ENCODE data around the gene MYH1.
"Not testable (repeated sequence)": the region's sequence is repeated elsewhere in the genome, so short reads cannot be mapped to it uniquely, and the experiment has no call there.

The MYH1 gene

GRCh38 chr17:10518271-10519037 lies at the start of gene MYH1:
MYH1 (minus strand) TSS chr17:10518542; CDS start chr17:10516642, 1,900 bp downstream.
- Histone ChIP-seq H3K4me1 (no peaks in the 10 kb centered on the region), H3K27ac (no peak within 1 kb of the TSS), H3K9me3 (replicated peaks in 1 of 11) (no peaks in the 10 kb centered on the region), H3K4me2 (no peak within 1 kb of the TSS), H3K9ac (no peak within 1 kb of the TSS), H3K4me3 (no peak within 1 kb of the TSS), H3K27me3 (no peaks in the 10 kb centered on the region), H4K20me1 (no peaks in the 10 kb centered on the region), H3K36me3 (no peaks in the 10 kb centered on the region)
- TF ChIP-seq Cebpa-rat (IDR thresholded peaks at IDR 0.05) = no peak

GRCh38 chr17:10563991-10564660 lies 45.8 kb upstream of the MYH1 start:
- Histone ChIP-seq H3K4me3 (no peak overlapping the region), H3K4me1 (no peaks in the 10 kb centered on the region), H4K20me1 (no peaks in the 10 kb centered on the region), H3K36me3 (no peaks in the 10 kb centered on the region), H3K9me3 (replicated peaks in 1 of 11) (no peaks in the 10 kb centered on the region), H3K9ac (no peak overlapping the region), H3K4me2 (no peak overlapping the region), H3K27ac (no peak overlapping the region), H3K27me3 (no peaks in the 10 kb centered on the region)
- no peak for TF ChIP-seq Cebpa-rat (IDR thresholded peaks at IDR 0.05)

GRCh38 chr17:10558049-10558448 lies 39.7 kb upstream of the MYH1 start:
- Histone ChIP-seq H3K27ac (no peak overlapping the region), H3K9me3 (replicated peaks in 1 of 11) (0 out of 22 replicates have a peak, but pooled peaks cover 0 to 5% (median 0%) of the 10 kb centered on the region in 11 experiments), H4K20me1 (no peaks in the 10 kb centered on the region), H3K36me3 (no peaks in the 10 kb centered on the region), H3K4me1 (peaks cover 0 to 11% (median 0%) of the 10 kb centered on the region in 10 experiments; a peak in 5 of 20 replicates), H3K4me3 (no peak overlapping the region), H3K9ac (no peak overlapping the region), H3K27me3 (no peaks in the 10 kb centered on the region), H3K4me2 (no peak overlapping the region)
- no peak for TF ChIP-seq Cebpa-rat (IDR thresholded peaks at IDR 0.05)

- Histone ChIP-seq H3K4me3 (no peak overlapping the region), H3K9ac (no peak overlapping the region), H3K36me3 (no peaks in the 10 kb centered on the region), H3K27me3 (no peaks in the 10 kb centered on the region), H3K4me2 (peak overlapping the region in 3 of 11 experiments; percentile 3 to 41 (median 13); a peak in 3 of 22 replicates), H3K9me3 (replicated peaks in 1 of 11) (0 out of 22 replicates have a peak, but pooled peaks cover 0 to 5% (median 0%) of the 10 kb centered on the region in 11 experiments), H3K4me1 (peaks cover 0 to 11% (median 0%) of the 10 kb centered on the region in 10 experiments; a peak in 5 of 20 replicates), H4K20me1 (no peaks in the 10 kb centered on the region), H3K27ac (no peak overlapping the region)
- TF ChIP-seq Cebpa-rat (IDR thresholded peaks at IDR 0.05) = no peak
Observed at GRCh38 chr17:10557422-10557821, 39.1 kb upstream of the MYH1 start.

- Histone ChIP-seq H3K9ac (no peak overlapping the region), H4K20me1 (no peaks in the 10 kb centered on the region), H3K4me2 (no peak overlapping the region), H3K27ac (no peak overlapping the region), H3K36me3 (no peaks in the 10 kb centered on the region), H3K4me1 (peaks cover 0 to 11% (median 0%) of the 10 kb centered on the region in 10 experiments; a peak in 5 of 20 replicates), H3K27me3 (no peaks in the 10 kb centered on the region), H3K9me3 (replicated peaks in 1 of 11) (0 out of 22 replicates have a peak, but pooled peaks cover 0 to 5% (median 0%) of the 10 kb centered on the region in 11 experiments), H3K4me3 (no peak overlapping the region)
- no peak for TF ChIP-seq Cebpa-rat (IDR thresholded peaks at IDR 0.05)
Observed at GRCh38 chr17:10556301-10557005, 38.1 kb upstream of the MYH1 start.

DNA sequence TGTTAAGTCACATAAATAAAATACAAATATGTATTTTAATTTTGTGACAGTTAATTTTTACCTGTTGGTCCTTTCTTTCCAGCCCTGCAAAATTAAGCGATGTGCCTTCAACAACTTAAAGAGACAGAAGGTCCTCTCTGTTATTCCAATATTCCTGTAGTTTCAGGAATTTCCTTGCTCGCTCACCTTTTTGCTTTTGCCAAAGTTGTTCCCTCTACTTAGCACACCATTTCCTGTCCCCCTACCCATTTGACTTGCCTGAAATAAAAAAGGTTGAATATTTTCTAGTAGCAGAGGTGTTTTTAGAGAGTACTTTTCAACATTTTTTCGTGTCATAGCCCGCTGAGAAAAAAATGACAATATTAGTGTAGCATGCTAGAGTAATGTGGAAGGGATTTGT lies 31.7 kb upstream of the MYH1 start:
- Histone ChIP-seq H3K4me3 (no peak overlapping the region), H3K27ac (no peak overlapping the region)

DNA sequence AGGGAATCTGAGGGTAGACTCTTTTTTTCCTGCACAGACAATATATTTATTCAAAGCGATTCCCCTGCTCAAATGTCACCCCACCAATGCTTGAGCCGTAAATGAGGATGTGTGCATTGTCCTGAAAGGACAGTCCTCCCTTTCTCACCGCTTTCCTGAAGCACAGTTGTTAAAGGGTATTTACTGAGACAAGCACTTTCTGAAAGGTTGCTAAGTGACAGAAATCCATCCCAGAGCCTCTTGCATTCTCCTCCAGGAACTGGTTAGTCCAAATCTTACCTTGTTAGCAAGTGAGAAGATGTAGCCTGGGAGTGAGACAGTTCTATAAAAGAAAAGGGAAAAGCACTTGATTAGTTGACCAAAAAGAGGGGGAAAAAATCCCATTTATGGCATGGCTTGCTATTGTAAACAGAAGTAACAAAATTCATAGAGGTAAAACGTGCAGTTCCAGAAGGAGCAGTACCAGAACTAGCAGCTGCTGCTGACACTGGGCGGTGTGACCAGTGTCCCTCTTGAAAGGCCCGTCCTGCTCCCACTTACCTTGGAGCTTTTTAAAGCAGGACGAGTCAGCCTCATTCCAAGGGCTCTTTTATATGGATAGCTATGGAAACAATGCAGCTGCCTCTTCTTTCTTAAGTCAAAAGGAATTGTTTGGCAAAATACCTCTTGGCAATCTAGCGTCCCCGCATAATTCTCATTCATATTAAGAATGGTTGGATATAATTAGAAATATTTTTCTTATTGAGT lies 30.9 kb upstream of the MYH1 start, which contains the start of gene MYH2:
Gene MYH2, minus strand, starts transcription at position 563 of the 747 bp plus-strand sequence. CDS start 1,738 bp downstream, outside the sequence.
- Histone ChIP-seq H3K36me3 (no peaks in the 10 kb centered on the region), H3K4me1 (no peaks in the 10 kb centered on the region), H3K4me2 (no peak within 1 kb of the TSS), H3K4me3 (no peak within 1 kb of the TSS), H3K27me3 (no peaks in the 10 kb centered on the region), H3K9ac (no peak within 1 kb of the TSS), H3K27ac (no peak within 1 kb of the TSS), H4K20me1 (no peaks in the 10 kb centered on the region), H3K9me3 (replicated peaks in 1 of 11) (0 out of 22 replicates have a peak, but pooled peaks cover 0 to 2% (median 0%) of the 10 kb centered on the region in 11 experiments)
- no peak for TF ChIP-seq Cebpa-rat (IDR thresholded peaks at IDR 0.05)

More for the DNA sequence above, 31.7 kb upstream of the MYH1 start:
- TF ChIP-seq Cebpa-rat (IDR thresholded peaks at IDR 0.05) = no peak
- Histone ChIP-seq H3K9me3 (replicated peaks in 1 of 11) (0 out of 22 replicates have a peak, but pooled peaks cover 0 to 5% (median 0%) of the 10 kb centered on the region in 11 experiments), H3K4me1 (no peaks in the 10 kb centered on the region), H3K36me3 (no peaks in the 10 kb centered on the region), H3K4me2 (no peak overlapping the region), H3K27me3 (no peaks in the 10 kb centered on the region), H4K20me1 (no peaks in the 10 kb centered on the region), H3K9ac (no peak overlapping the region)

- Histone ChIP-seq H3K4me3 (no peak overlapping the region), H3K36me3 (no peaks in the 10 kb centered on the region), H3K4me1 (no peaks in the 10 kb centered on the region), H3K27ac (no peak overlapping the region), H3K4me2 (no peak overlapping the region), H3K9me3 (replicated peaks in 1 of 11) (peaks cover 3 to 13% (median 6%) of the 10 kb centered on the region in 11 experiments; a peak in 19 of 22 replicates), H3K27me3 (no peaks in the 10 kb centered on the region), H3K9ac (no peak overlapping the region), H4K20me1 (no peaks in the 10 kb centered on the region)
- TF ChIP-seq Cebpa-rat (IDR thresholded peaks at IDR 0.05) = no peak
Observed at GRCh38 chr17:10547351-10547750, 29.0 kb upstream of the MYH1 start.

DNA sequence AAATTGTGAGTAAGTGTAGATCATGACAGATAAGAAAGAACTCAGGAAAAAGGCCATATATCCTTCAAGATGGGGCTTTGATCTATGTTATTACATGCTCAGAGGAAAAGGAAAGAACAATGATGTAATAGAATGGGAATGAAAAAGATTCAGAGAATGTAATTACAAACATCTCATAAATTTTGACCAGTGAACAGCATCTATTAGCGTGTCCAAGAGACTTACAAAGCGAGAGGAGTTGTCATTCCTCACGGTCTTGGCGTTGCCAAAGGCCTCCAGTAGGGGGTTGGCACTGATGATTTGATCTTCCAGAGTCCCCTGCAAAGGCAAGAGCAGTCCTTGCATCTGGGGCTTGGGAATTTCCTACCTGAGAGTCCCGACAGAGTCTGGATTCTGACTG lies 25.1 kb upstream of the MYH1 start:
- not testable (repeated sequence) for H3K4me1 ChIP-seq, H3K27me3 ChIP-seq, H3K4me2 ChIP-seq, H3K36me3 ChIP-seq, H3K4me3 ChIP-seq, H3K9ac ChIP-seq, H4K20me1 ChIP-seq, H3K27ac ChIP-seq
- peaks cover 33 to 49% (median 39%) of the 10 kb centered on the region in 11 experiments for H3K9me3 ChIP-seq (replicated peaks in 1 of 11)

GRCh38 chr17:10541179-10541578 lies 22.8 kb upstream of the MYH1 start:
- not testable (repeated sequence) for H4K20me1 ChIP-seq, H3K4me1 ChIP-seq, H3K9ac ChIP-seq, H3K27me3 ChIP-seq, H3K4me3 ChIP-seq, H3K27ac ChIP-seq, H3K36me3 ChIP-seq, H3K4me2 ChIP-seq
- H3K9me3 ChIP-seq (replicated peaks in 1 of 11) = peaks cover 33 to 49% (median 39%) of the 10 kb centered on the region in 11 experiments

All from BLaER1 treated with 17β-estradiol and CSF1 and Interleukin-3, amounts not matched to agents 10 nM and 100 nM (cell line).